GM15510 (cell line): Measurements from ENCODE around the gene ATG101.

ENCODE experiments used
- POLR2A ChIP-seq: IDR thresholded peaks from 3 replicates; pipeline ENCODE4 v1.6.1; 2011; ENCODE audit warnings: borderline replicate concordance; ENCODE audit not compliant: insufficient read length; ENCODE audit errors: extremely low read depth

The ATG101 gene

DNA sequence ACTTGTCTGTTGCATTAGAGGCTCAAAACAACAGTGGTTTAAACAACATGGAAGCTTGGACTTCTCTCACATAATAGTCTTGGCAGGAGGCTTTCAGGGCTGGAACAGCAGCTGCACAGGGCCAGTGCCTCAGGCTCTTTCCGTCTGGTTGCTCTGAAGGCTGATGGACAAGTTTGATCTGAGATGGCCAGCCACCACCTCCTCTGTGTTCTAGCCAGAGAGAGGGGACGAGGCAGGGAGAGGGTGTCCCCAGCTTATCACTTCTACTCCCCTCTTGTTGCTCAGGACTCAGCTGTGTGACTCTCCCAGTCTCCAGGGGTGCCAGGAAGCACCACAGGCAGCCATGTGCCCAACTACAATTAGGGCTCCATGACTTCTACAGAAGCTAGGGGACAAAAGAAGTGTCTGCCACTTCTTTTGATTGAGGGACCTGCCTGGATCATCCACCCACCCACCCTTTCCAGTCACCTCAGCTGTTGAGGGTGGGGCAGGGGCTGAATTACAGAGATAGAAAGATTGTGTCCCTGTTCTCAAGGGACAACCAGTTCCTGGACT is 56.3 kb downstream of the ATG101 start:
- TF ChIP-seq POLR2A, result no peak
